A549 (cell line): Measurements from ENCODE around the gene ABCA3.
"Not testable (repeated sequence)": the region's sequence is repeated elsewhere in the genome, so short reads cannot be mapped to it uniquely, and the experiment has no call there.

Source experiments
- CTCF ChIP-seq: fragments of >200 bp; sonication (Bioruptor Twin); formaldehyde crosslinking; IDR thresholded peaks from 3 replicates; pipeline ENCODE4 v1.5.1; 2016
- MAFK ChIP-seq: fragments of 450-650 bp; IDR thresholded peaks from 2 replicates; pipeline ENCODE4 v1.6.1; 2014; ENCODE audit not compliant: partially characterized antibody
- MAZ ChIP-seq: fragments of 150-350 bp; IDR thresholded peaks from 2 replicates; pipeline ENCODE4 v1.6.1; 2014; ENCODE audit warnings: antibody characterized with exemption, low read depth, low read length, borderline replicate concordance
- POLR2A ChIP-seq: IDR thresholded peaks from 2 replicates; pipeline ENCODE4 v1.6.1; 2012; ENCODE audit warnings: mild to moderate bottlenecking, low read length
- RAD21 ChIP-seq, 2 experiments: fragments of >200 bp in 1 of 2; sonication (Bioruptor Twin) in 1 of 2; formaldehyde crosslinking in 1 of 2; IDR thresholded peaks in 1 of 2; conservative IDR thresholded peaks in 1 of 2; 2 replicates in 1 of 2; 3 replicates in 1 of 2; pipeline ENCODE4 v1.6.1; 2012 to 2018; ENCODE audit warnings: inconsistent platforms in 1 of 2
- RCOR1 ChIP-seq: fragments of 150-350 bp; IDR thresholded peaks from 2 replicates; pipeline ENCODE4 v1.6.1; 2014; ENCODE audit warnings: antibody characterized with exemption, low read length, low read depth
- SREBF2 ChIP-seq: fragments of 450-650 bp; IDR thresholded peaks from 2 replicates; pipeline ENCODE4 v1.6.1; 2014; ENCODE audit warnings: mild to moderate bottlenecking, moderate library complexity
- TP53 ChIP-seq: fragments of 250-450 bp; sonication (Bioruptor Pico); IDR thresholded peaks from 2 replicates; pipeline ENCODE4 v1.5.0; 2021; ENCODE audit warnings: mild to moderate bottlenecking, moderate library complexity
- ZNF302 ChIP-seq: fragments of 250-450 bp; sonication (Bioruptor Pico); IDR thresholded peaks from 2 replicates; pipeline ENCODE4 v1.9.0; 2021; ENCODE audit warnings: inconsistent platforms, mild to moderate bottlenecking, moderate library complexity
- TF ChIP-seq, protein P1 (sequence below): IDR thresholded peaks from 2 replicates; pipeline ENCODE4 v1.6.1; 2012

DNA sequence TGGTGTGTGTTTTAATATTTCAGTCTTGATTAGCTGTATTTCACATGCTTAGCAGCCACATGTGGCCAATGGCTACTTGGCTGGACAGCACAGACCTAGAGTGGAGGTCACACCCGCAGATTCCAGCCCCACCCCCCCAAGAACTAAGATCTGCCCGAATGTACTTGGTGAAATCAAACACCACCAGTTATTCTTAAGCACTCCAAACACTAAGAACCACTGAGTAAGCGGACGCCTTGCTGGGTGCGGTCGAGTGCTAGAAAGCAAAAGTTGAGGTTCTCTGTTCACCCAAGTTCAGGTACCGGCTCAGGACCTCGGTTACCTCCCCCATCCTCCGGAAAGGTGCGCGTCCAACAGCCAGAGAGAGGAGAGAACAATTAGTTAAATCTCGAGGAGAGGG is 73.6 kb downstream of the ABCA3 start:
- TF ChIP-seq CTCF; MAZ; MAFK; TP53 (CRISPR knock-in tag); RCOR1; POLR2A; ZNF302; RAD21 (conservative IDR thresholded peaks at IDR 0.05 in 1 of 2, IDR thresholded peaks at IDR 0.05 in 1 of 2); SREBF2: not testable (repeated sequence)
- TF ChIP-seq, protein P1, sequence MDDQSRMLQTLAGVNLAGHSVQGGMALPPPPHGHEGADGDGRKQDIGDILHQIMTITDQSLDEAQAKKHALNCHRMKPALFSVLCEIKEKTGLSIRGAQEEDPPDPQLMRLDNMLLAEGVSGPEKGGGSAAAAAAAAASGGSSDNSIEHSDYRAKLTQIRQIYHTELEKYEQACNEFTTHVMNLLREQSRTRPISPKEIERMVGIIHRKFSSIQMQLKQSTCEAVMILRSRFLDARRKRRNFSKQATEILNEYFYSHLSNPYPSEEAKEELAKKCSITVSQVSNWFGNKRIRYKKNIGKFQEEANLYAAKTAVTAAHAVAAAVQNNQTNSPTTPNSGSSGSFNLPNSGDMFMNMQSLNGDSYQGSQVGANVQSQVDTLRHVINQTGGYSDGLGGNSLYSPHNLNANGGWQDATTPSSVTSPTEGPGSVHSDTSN, result not testable (repeated sequence)
